GM12891 (cell line): ENCODE data around the gene C12orf57.

ENCODE experiments used
- POLR2A ChIP-seq: IDR thresholded peaks from 2 replicates; pipeline ENCODE4 v1.6.1; 2011; ENCODE audit warnings: low read depth, low read length, control low read depth
- POLR2AphosphoS5 ChIP-seq: IDR thresholded peaks from 2 replicates; pipeline ENCODE4 v1.6.1; 2011; ENCODE audit warnings: low read depth, low read length, control low read depth

DNA sequence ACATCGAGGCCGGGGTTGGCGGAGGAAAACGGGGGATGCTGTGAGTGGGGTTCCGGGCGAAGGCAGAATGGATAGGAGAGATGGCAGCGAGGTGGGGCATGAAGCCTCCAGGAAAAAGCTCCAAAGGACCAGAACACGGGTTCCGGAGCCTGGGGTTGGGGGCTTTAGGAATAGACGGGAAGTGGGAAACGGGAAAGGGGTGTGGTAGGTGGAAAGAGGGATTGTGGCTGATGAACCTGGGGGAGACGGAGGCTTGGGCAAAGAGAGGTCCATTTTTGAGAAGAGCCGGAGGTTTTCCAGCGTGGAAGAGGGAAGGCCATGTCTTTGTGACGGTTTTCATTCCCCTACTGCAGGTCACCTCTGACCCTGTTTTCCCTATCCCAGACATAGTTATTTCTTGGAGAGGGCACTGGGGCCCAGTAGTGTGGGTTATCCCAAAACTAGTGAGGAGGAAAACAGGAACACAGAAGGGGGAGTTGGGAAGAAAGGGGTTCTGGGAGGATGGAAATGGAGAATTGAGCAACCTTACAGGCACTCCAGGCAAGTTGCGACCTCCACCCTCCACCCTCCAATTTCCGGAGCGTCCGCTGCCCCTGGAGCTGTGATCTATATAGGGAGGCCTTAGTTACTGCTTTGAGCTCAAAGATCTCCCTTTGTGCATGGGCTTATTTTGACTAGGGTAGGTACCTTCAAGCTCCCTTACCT lies 15.0 kb upstream of the C12orf57 start:
- TF ChIP-seq POLR2A: no peak
- no peak for TF ChIP-seq POLR2AphosphoS5
